GM12874 (cell line): ENCODE results near the gene PPIF.

Source experiments
- CTCF ChIP-seq: IDR thresholded peaks from 2 replicates; pipeline ENCODE4 v1.5.1; 2011; ENCODE audit warnings: low read depth, mild to moderate bottlenecking, control low read depth, low read length, moderate library complexity; ENCODE audit not compliant: insufficient read depth

The PPIF gene

GRCh38 chr10:79310911-79311573 is 36.2 kb upstream of the PPIF start:
- TF ChIP-seq CTCF: no peak

DNA sequence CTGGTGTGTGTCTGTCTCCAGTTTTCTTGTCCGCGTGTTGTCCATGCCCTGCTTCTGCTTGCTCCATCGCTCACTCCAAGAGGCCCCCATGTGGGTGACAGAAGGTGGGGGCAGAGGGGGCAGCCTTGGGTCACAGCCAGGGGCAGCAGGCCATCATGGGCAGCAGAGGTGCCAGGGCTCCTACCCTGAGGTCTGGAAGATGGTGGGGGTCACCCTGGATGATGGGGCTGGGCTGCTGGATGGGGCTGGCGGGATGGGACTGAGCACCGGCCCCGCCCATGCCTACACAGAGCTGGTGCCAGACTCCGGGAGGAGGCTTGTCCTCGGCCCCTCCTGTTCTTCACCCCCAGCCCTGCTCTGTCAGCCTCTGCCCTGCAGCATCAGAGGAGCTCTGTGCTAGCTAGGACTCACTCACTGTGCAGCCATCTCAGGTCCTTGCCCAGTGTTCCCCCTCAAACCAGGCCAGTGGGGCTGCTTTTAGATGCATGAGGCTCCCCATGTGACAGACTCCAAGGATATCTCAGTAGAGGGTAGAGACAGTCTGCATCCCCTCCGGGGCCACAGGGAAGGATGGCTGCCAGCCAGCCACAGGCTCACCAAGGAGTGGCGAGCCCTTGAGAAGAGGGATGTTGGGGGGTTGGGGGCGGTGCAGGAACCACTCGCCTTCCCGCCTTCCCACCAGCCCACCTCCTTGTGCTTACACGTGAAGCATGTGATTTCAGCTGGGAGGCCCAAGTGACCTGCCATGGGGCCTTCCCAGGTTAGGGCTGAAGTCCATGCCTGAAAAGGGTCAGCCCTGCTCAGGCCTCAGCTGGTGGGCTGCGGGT is 35.5 kb upstream of the PPIF start:
- TF ChIP-seq CTCF: no peak

DNA sequence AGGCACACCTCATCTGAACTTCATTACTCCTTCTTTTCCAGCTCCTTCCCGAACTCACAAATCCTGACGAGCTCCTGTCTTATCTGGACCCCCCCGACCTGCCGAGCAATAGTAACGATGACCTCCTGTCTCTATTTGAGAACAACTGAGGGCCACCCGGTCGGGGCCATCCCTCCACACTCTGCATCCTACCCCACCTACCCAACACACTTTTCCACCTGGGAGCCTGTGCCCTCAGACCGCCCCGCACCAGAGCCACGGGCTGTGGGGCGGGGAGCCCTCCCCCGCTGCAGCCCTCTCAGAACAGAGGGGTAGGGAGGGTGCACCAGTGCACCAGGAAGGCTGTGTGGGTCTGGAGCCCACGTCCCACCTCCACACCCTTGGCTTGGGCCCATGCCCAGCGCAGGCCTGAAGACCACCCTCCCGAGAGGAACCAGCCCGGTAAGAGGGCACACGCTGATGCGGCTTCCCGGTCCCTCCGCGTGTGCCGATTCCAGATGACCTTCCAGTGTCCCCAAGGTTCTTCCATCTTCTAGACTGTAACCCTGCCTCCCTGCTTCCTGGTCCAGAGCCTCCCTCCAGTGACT is 34.6 kb upstream of the PPIF start:
- TF ChIP-seq CTCF: no peak

GRCh38 chr10:79313320-79313719 is 33.9 kb upstream of the PPIF start:
- no peak for TF ChIP-seq CTCF

GRCh38 chr10:79313911-79314439 is 33.3 kb upstream of the PPIF start:
- TF ChIP-seq CTCF: no peak

GRCh38 chr10:79314761-79315601 is 32.3 kb upstream of the PPIF start:
- TF ChIP-seq CTCF: no peak

- no peak for TF ChIP-seq CTCF
These were observed 31.7 kb upstream of the PPIF start for GRCh38 chr10:79315602-79315920.
